IMR-90 (cell line): ENCODE measurements around the gene KMT2D. TPM values are rescaled to one million over a fixed set of nuclear protein-coding genes. Genes with fewer than 3 reads are reported as not detected.

Source experiments
- ATAC-seq: fragments of 200-7000 bp; cut with Tn5 transposase; 2 replicates; pipeline ENCODE4 v1.9.1; 2020; ENCODE audit warnings: low read depth, mild to moderate bottlenecking, moderate library complexity
- BruUV-seq: library from RNA; stranded (reverse); fragments of 400-500 nt; replicated peaks from 2 replicates; lab custom pipeline; 2021; lab: Mats Ljungman, UMichigan
- CTCF ChIA-PET: fragments of 300-600 bp; formaldehyde crosslinking; extraction: SDS; loops from one replicate; lab custom pipeline; 2021; ENCODE audit warnings: antibody characterized with exemption; lab: Yijun Ruan, JAX
- POLR2A ChIA-PET: fragments of 300-600 bp; sonication (Branson Sonifier 250); formaldehyde crosslinking; loops from one replicate; lab custom pipeline; 2022; ENCODE audit warnings: antibody characterized with exemption; ENCODE audit not compliant: unreplicated experiment; lab: Charles Lee
- DNase-seq: peaks from one replicate; pipeline ENCODE4 v3.0.0; 2013
- H2AFZ ChIP-seq: replicated peaks from 2 replicates; pipeline ENCODE3; 2013; ENCODE audit warnings: low read length, mild to moderate bottlenecking; ENCODE audit not compliant: poor library complexity
- H2AK5ac ChIP-seq: 2 replicates; pipeline ENCODE4 v1.6.1; 2013; ENCODE audit warnings: low read depth, low read length, inconsistent platforms
- H2AK9ac ChIP-seq: replicated peaks from 2 replicates; pipeline ENCODE3; 2013; ENCODE audit warnings: mild to moderate bottlenecking, low read depth, low read length, moderate library complexity; ENCODE audit not compliant: poor library complexity
- H2BK120ac ChIP-seq: 2 replicates; pipeline ENCODE4 v1.6.1; 2013; ENCODE audit warnings: low read depth, low read length, inconsistent platforms
- H2BK15ac ChIP-seq: 3 replicates; pipeline ENCODE4 v1.6.1; 2013; ENCODE audit warnings: low read depth, low read length, inconsistent platforms
- H2BK20ac ChIP-seq: 2 replicates; pipeline ENCODE4 v1.6.1; 2013; ENCODE audit warnings: low read depth, mild to moderate bottlenecking, inconsistent platforms, low read length, moderate library complexity
- H2BK5ac ChIP-seq: 2 replicates; pipeline ENCODE4 v1.6.1; 2013; ENCODE audit warnings: mild to moderate bottlenecking, low read depth, low read length, inconsistent platforms; ENCODE audit not compliant: poor library complexity, severe bottlenecking
- H3K14ac ChIP-seq: replicated peaks from 2 replicates; pipeline ENCODE4 v1.6.1; 2013; ENCODE audit warnings: low read depth, low read length, inconsistent platforms
- H3K18ac ChIP-seq: 2 replicates; pipeline ENCODE4 v1.6.1; 2013; ENCODE audit warnings: low read depth, low read length, control low read depth
- H3K23ac ChIP-seq: 2 replicates; pipeline ENCODE4 v1.6.1; 2013; ENCODE audit warnings: low read depth, low read length, inconsistent platforms
- H3K27ac ChIP-seq: 2 replicates; pipeline ENCODE4 v1.5.1; 2013; ENCODE audit warnings: mild to moderate bottlenecking, control low read depth, low read length; ENCODE audit not compliant: insufficient read depth
- H3K27me3 ChIP-seq: 2 replicates; pipeline ENCODE4 v1.6.1; 2013; ENCODE audit warnings: low read length; ENCODE audit not compliant: control insufficient read depth, insufficient read depth
- H3K36me3 ChIP-seq: 2 replicates; pipeline ENCODE4 v1.6.1; 2013; ENCODE audit warnings: low read length, mixed read lengths; ENCODE audit not compliant: control insufficient read depth, insufficient read depth
- H3K4ac ChIP-seq: 2 replicates; pipeline ENCODE4 v1.6.1; 2013; ENCODE audit warnings: low read depth, low read length, inconsistent platforms
- H3K4me1 ChIP-seq: 2 replicates; pipeline ENCODE4 v1.6.1; 2013; ENCODE audit warnings: low read length, mixed read lengths; ENCODE audit not compliant: control insufficient read depth, insufficient read depth
- H3K4me2 ChIP-seq: 2 replicates; pipeline ENCODE4 v1.6.1; 2013; ENCODE audit warnings: low read depth, mild to moderate bottlenecking, control low read depth, low read length, moderate library complexity
- H3K4me3 ChIP-seq: 2 replicates; pipeline ENCODE4 v1.5.1; 2013; ENCODE audit warnings: low read depth, mild to moderate bottlenecking, control low read depth, low read length, moderate library complexity; ENCODE audit not compliant: insufficient read depth
- H3K56ac ChIP-seq: 2 replicates; pipeline ENCODE4 v1.6.1; 2013; ENCODE audit warnings: low read length, inconsistent platforms; ENCODE audit not compliant: insufficient read depth; ENCODE audit errors: extremely low read depth
- H3K79me1 ChIP-seq, 2 experiments: 2 replicates each; pipeline ENCODE4 v1.6.1; 2013; ENCODE audit warnings: low read length in 2 of 2, inconsistent platforms in 1 of 2, low read depth in 1 of 2
- H3K9ac ChIP-seq: 2 replicates; pipeline ENCODE4 v1.6.1; 2013; ENCODE audit warnings: low read depth, low read length, control low read depth
- H3K9me1 ChIP-seq: 2 replicates; pipeline ENCODE4 v1.6.1; 2013; ENCODE audit warnings: low read length, inconsistent platforms; ENCODE audit not compliant: insufficient read depth
- H3K9me3 ChIP-seq: 2 replicates; pipeline ENCODE4 v1.6.1; 2013; ENCODE audit warnings: low read length; ENCODE audit not compliant: control insufficient read depth, insufficient read depth
- H4K20me1 ChIP-seq: 2 replicates; pipeline ENCODE4 v1.6.1; 2013; ENCODE audit warnings: low read length, inconsistent platforms; ENCODE audit not compliant: insufficient read depth
- H4K5ac ChIP-seq: 2 replicates; pipeline ENCODE4 v1.6.1; 2013; ENCODE audit warnings: mild to moderate bottlenecking, low read depth, low read length, control low read depth
- H4K8ac ChIP-seq, 2 experiments: 2 replicates each; pipeline ENCODE4 v1.6.1; 2013; ENCODE audit warnings: low read depth in 2 of 2, low read length in 2 of 2, control low read depth in 1 of 2, inconsistent platforms in 1 of 2
- H4K91ac ChIP-seq: 2 replicates; pipeline ENCODE4 v1.6.1; 2013; ENCODE audit warnings: low read depth, low read length, inconsistent platforms; ENCODE audit not compliant: insufficient read depth
- BHLHE40 ChIP-seq: fragments of 150-350 bp; IDR thresholded peaks from 2 replicates; pipeline ENCODE4 v1.6.1; 2016; ENCODE audit warnings: mild to moderate bottlenecking, low read depth, low read length
- CHD1 ChIP-seq: IDR thresholded peaks from 2 replicates; pipeline ENCODE4 v1.6.1; 2012; ENCODE audit warnings: low read depth, low read length, improper control_type of control experiment
- FOS ChIP-seq: fragments of 150-350 bp; IDR thresholded peaks from 2 replicates; pipeline ENCODE4 v1.6.1; 2016; ENCODE audit warnings: low read depth, low read length
- MAFK ChIP-seq: IDR thresholded peaks from 2 replicates; pipeline ENCODE4 v1.6.1; 2012; ENCODE audit warnings: low read depth, low read length, improper control_type of control experiment
- MAZ ChIP-seq: IDR thresholded peaks from 2 replicates; pipeline ENCODE4 v1.6.1; 2012; ENCODE audit warnings: low read depth, mild to moderate bottlenecking, low read length, improper control_type of control experiment, moderate library complexity, borderline replicate concordance
- MXI1 ChIP-seq: IDR thresholded peaks from 2 replicates; pipeline ENCODE4 v1.6.1; 2012; ENCODE audit warnings: low read depth, mild to moderate bottlenecking, low read length, moderate library complexity, borderline replicate concordance
- NFE2L2 ChIP-seq: fragments of 150-350 bp; IDR thresholded peaks from 2 replicates; pipeline ENCODE4 v1.6.1; 2016; ENCODE audit warnings: low read depth, mild to moderate bottlenecking, low read length
- POLR2A ChIP-seq: IDR thresholded peaks from 2 replicates; pipeline ENCODE4 v1.6.1; 2012; ENCODE audit warnings: mild to moderate bottlenecking, low read depth, low read length
- RAD21 ChIP-seq: IDR thresholded peaks from 2 replicates; pipeline ENCODE4 v1.6.1; 2012; ENCODE audit warnings: low read length, improper control_type of control experiment
- RFX5 ChIP-seq: IDR thresholded peaks from 2 replicates; pipeline ENCODE4 v1.8.0; 2012; ENCODE audit warnings: low read depth, mild to moderate bottlenecking, low read length, moderate library complexity
- SMC3 ChIP-seq: fragments of 150-350 bp; IDR thresholded peaks from 2 replicates; pipeline ENCODE4 v1.6.1; 2016; ENCODE audit warnings: low read depth, mild to moderate bottlenecking, antibody characterized with exemption, low read length, moderate library complexity
- WGBS, 2 experiments: methylation state at CpG; one replicate each; pipeline versions ENCODE4 v1.1.5 to v1.1.7; 2013; ENCODE audit warnings: missing lambda C conversion rate in 2 of 2; ENCODE audit not compliant: insufficient read length in 1 of 2; ENCODE audit errors: extremely low coverage in 2 of 2; 5-methylcytosine and 5-hydroxymethylcytosine counted together
- dilution Hi-C: fragments of 300-500 bp; cut with HindIII; formaldehyde crosslinking; loops from one replicate; pipeline ENCODE4 v1.14.3; 2018; ENCODE audit warnings: low sequenced_read_pairs; ENCODE audit not compliant: unreplicated experiment
- in situ Hi-C: fragments of 300-500 bp; cut with MboI; formaldehyde crosslinking; loops from 3 replicates; pipeline ENCODE4 v1.14.3; 2019; ENCODE audit warnings: low sequenced_read_pairs, inconsistent platforms, mixed read lengths
- intact Hi-C: fragments of 100-400 bp; cut with micrococcal nuclease; formaldehyde crosslinking; loops from 2 replicates; pipeline ENCODE4 v1.10.0; 2022
- polyA plus RNA-seq, 3 experiments: library from polyadenylated mRNA; depleted of rRNA; stranded (reverse); fragments of >200 nt; gene quantifications; 2 replicates each; pipeline ENCODE4 v1.2.3, GENCODE V29; 2012; ENCODE audit warnings: low replicate concordance in 1 of 3
- total RNA-seq: library from RNA; depleted of rRNA; stranded (reverse); fragments of >200 nt; gene quantifications from 2 replicates; pipeline ENCODE4 v1.2.3, GENCODE V29; 2012
- TF ChIP-seq, protein P1 (sequence below): fragments of 150-350 bp; IDR thresholded peaks from 2 replicates; pipeline ENCODE4 v1.6.1; 2016; ENCODE audit warnings: low read depth, mild to moderate bottlenecking, low read length, moderate library complexity, borderline replicate concordance
- TF ChIP-seq, protein P2 (sequence below): conservative IDR thresholded peaks from 2 replicates; pipeline ENCODE4 v1.5.1; 2012; ENCODE audit warnings: mild to moderate bottlenecking, low read depth, low read length, improper control_type of control experiment
- TF ChIP-seq, protein P3 (sequence below): fragments of 150-350 bp; IDR thresholded peaks from 2 replicates; pipeline ENCODE4 v1.6.1; 2017; ENCODE audit warnings: mild to moderate bottlenecking, antibody characterized with exemption, low read length, low read depth

Gene KMT2D
- total and polyA plus RNA-seq, 2 of the 4 experiments (the other 2 are of a cell fraction): 6.6 to 25.2 TPM

DNA sequence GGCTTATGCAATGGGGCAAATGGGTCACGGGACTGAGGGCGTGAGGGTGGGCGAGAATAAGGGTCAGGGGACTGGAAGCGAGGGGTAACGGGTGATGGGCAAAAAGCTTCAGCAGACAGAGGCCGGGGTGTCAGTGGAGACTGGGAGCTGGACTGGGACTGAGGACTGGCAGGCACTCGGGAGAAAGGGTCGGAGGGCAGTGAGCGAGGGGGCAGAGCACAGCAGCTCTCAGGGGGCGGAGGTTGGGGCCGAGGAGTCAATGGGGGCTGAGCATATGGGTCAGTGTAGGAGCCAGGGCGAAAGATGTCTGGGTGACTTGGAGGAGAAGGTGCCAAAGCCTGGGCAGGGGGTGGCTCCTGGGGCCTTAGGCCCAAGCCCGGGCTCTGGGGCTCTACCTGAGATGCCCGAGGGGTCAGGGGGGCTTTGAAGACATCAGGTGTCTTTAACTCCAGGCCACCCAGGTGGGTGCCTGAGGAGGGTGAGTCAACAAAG, 20.2 kb downstream of the KMT2D start:
- TF ChIP-seq CHD1 (no peak), FOS (no peak), POLR2A (no peak), MXI1 (no peak), RAD21 (no peak), SMC3 (no peak), BHLHE40 (no peak), MAZ (no peak), RFX5 (no peak), NFE2L2 (no peak), MAFK (no peak)
- TF ChIP-seq, protein P1, sequence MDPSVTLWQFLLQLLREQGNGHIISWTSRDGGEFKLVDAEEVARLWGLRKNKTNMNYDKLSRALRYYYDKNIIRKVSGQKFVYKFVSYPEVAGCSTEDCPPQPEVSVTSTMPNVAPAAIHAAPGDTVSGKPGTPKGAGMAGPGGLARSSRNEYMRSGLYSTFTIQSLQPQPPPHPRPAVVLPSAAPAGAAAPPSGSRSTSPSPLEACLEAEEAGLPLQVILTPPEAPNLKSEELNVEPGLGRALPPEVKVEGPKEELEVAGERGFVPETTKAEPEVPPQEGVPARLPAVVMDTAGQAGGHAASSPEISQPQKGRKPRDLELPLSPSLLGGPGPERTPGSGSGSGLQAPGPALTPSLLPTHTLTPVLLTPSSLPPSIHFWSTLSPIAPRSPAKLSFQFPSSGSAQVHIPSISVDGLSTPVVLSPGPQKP: no peak
- TF ChIP-seq, protein P2, sequence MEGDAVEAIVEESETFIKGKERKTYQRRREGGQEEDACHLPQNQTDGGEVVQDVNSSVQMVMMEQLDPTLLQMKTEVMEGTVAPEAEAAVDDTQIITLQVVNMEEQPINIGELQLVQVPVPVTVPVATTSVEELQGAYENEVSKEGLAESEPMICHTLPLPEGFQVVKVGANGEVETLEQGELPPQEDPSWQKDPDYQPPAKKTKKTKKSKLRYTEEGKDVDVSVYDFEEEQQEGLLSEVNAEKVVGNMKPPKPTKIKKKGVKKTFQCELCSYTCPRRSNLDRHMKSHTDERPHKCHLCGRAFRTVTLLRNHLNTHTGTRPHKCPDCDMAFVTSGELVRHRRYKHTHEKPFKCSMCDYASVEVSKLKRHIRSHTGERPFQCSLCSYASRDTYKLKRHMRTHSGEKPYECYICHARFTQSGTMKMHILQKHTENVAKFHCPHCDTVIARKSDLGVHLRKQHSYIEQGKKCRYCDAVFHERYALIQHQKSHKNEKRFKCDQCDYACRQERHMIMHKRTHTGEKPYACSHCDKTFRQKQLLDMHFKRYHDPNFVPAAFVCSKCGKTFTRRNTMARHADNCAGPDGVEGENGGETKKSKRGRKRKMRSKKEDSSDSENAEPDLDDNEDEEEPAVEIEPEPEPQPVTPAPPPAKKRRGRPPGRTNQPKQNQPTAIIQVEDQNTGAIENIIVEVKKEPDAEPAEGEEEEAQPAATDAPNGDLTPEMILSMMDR: no peak
- TF ChIP-seq, protein P3, sequence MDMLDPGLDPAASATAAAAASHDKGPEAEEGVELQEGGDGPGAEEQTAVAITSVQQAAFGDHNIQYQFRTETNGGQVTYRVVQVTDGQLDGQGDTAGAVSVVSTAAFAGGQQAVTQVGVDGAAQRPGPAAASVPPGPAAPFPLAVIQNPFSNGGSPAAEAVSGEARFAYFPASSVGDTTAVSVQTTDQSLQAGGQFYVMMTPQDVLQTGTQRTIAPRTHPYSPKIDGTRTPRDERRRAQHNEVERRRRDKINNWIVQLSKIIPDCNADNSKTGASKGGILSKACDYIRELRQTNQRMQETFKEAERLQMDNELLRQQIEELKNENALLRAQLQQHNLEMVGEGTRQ: no peak
- H2BK120ac ChIP-seq: no peak overlapping the region
- H3K4ac ChIP-seq: no peak overlapping the region
- H3K79me1 ChIP-seq: peaks cover 28 to 38% of the 10 kb centered on the region in 2 experiments
- no peak overlapping the region for H3K23ac ChIP-seq
- H2BK20ac ChIP-seq: no peak overlapping the region
- 91% methylated on average over 9 of the region's 14 CpGs; no CpG with 5 or more reads in 1 of the 2 experiments for WGBS, 2 experiments
- H3K27me3 ChIP-seq: no peaks in the 10 kb centered on the region
- in situ Hi-C loops (no loop called here), intact Hi-C loops (no loop called here), dilution Hi-C loops (no loop called here)
- H2AK9ac ChIP-seq: no peak overlapping the region
- no peak overlapping the region for H2AK5ac ChIP-seq
- no peak overlapping the region for H4K5ac ChIP-seq
- no peak overlapping the region for H4K91ac ChIP-seq
- no peak overlapping the region for H4K8ac ChIP-seq
- H3K4me1 ChIP-seq: no peaks in the 10 kb centered on the region
- no peak overlapping the region for H3K27ac ChIP-seq
- no peak overlapping the region for H3K56ac ChIP-seq
- H3K9me3 ChIP-seq: no peaks in the 10 kb centered on the region
- no peak overlapping the region for H3K4me3 ChIP-seq
- no peak overlapping the region for H2BK5ac ChIP-seq
- H3K9ac ChIP-seq: no peak overlapping the region
- H3K4me2 ChIP-seq: no peak overlapping the region
- no peak overlapping the region for H2AFZ ChIP-seq
- ATAC-seq: no peak
- CTCF ChIA-PET: no interaction called here
- H2BK15ac ChIP-seq: no peak overlapping the region
- no TSS peak for BruUV-seq
- no peak overlapping the region for H3K14ac ChIP-seq
- no peaks in the 10 kb centered on the region for H3K9me1 ChIP-seq
- POLR2A ChIA-PET: no interaction called here
- H4K20me1 ChIP-seq: peaks cover 18% of the 10 kb centered on the region; the same call in 1 of the 2 replicates
- peaks cover 85% of the 10 kb centered on the region for H3K36me3 ChIP-seq
- H3K18ac ChIP-seq: no peak overlapping the region
- no peak for DNase-seq
